HG03378 (cell line): ENCODE measurements around the gene TPH2.

Source experiments
- ATAC-seq: cut with Tn5 transposase; IDR thresholded peaks from one replicate; pipeline ENCODE4 v1.9.1; 2021; ENCODE audit warnings: mild to moderate bottlenecking, moderate library complexity; ENCODE audit not compliant: unreplicated experiment

The TPH2 gene

DNA sequence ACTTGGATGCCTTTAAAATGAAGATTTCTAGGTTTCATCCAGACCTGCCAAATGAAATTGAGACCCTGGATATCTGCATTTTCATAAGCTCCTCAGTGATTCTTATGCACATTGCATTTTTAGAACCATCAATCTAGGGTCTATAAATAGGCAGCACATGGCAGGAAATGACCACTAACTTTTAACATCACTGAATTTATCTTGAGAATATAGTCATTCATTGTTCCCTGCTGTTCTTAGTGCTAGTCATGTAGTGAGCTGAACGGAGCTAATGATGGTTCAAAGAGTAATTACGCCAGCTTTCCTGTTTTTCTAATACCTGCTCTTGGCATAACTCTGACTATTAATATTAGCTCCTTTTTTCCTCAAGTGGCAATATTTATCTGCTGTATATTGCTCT is 91.6 kb downstream of the TPH2 start:
- ATAC-seq, result no peak

DNA sequence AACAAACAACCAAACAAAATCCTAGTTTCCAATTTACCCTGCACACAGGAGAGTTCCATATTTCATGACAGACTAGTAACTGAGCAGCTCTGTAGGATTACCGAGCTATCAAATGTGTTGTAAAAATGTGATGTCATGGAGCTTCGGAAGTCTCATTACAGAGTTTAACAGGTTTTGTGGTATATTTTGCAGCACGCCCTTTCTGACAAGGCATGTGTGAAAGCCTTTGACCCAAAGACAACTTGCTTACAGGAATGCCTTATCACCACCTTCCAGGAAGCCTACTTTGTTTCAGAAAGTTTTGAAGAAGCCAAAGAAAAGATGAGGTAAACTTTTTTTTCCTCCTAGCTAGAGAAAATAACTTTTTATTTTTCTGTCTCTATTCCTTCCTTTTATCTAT is 92.4 kb downstream of the TPH2 start:
- ATAC-seq, result no peak

DNA sequence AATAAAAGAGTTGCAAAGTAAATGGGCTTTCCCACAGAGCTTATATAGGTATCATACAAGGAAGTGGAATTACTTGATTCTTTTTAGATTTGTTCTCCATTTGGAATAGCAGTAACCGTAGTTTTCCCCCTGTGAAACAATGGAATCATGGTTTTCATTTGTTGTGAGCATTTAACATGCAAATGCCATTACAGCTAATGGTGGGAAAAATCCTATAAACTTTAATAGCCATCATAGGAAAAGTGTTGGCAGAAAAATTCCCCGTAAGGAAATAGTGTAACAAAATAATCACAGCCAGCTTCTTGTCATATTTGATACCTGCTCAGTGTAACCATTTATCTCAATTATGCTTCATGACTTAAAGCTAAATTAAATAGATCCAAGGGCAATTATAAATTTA is 95.3 kb downstream of the TPH2 start:
- ATAC-seq, result no peak

DNA sequence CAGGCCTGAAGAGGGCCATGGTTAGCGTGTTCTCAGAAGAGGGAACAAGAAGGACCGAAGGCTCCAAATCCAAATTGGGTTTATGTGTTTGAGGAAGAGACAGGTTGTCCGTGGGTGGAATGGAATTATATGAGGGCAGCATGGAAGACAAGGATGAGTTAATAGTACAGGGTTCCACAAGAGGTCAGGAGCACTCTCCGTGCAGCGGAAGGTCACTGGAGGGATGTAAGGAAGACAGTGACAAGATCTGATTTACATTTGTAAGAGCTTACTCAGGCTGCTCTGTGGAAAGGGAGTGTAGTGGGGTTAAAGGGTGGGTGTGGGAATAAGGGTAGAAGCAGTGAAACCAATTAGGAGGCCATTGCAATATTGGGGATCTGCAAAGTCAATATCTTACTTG is 97.0 kb downstream of the TPH2 start:
- ATAC-seq, result no peak

DNA sequence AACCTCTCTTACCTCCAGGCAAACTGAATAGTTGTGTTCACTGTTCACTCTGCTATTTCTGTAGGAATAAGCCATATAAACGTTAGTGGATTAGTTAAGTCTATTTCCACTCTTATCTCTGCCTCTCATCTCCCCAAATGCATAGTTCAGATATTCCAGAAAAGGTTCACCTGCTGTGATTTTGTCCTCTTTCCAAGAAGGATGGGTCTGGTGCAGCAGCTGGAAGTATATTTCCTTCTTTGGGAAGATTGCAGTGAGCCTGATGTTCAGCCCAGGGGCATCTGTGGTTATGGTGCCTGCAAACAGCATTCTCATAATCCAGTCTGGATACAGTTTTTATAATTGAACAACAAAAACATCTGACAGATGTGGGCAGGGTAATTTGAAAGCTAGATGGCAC is 97.7 kb downstream of the TPH2 start:
- no peak for ATAC-seq

DNA sequence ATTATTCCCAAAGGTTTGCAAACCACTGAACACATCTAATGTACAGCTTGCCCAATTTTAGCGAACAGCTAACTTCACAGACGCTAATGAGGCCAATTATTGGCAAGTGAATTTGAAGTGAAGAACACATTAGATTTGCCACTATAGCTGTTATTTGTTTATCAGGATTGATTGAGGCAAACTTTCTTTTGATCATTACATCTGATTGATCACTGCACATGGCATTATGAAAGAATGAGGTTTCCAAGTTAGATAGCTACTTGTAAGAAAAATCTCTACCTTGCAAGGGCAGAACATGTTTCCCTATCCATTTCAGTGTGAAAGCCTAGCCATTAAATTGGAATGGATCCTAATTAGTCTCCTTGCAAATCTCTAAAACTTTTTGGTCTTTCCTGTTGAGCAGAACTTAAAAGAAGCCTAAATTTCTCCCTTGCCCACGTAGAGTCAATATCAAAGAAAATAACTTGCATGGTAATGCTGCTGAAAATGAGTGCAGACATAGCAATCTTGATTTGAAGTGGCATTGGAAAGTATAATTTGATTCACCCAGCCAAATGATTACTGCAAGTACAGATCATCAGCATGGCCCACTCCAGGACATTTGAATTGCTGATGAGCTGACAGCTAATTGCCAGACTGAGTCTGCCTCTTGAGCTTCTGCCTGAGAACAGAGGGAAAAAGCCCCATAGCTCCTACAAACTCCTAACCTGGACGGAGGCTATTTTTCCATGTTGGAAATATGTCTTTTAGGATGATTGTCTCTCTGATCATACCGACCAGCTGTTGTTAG is 98.6 kb downstream of the TPH2 start:
- ATAC-seq, result no peak

DNA sequence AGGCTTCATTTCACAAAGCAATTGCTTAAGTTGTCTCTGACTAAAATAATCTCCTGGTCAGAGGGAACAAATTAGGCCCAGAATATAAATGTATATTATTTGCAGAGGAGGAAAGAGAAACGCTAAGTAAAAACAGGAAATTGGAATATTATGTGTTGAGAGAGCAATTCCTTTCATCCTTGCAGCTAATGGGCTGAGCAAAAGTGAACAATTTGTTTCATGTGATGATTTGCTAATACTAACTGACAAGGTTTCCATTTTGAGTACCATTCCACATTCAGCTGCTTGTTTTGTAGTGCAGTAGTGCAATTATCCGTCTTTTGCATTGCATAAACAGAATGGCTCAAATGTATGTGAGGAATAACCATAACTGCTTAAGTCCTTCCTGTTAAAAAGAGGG is 103.2 kb downstream of the TPH2 start:
- no peak for ATAC-seq

DNA sequence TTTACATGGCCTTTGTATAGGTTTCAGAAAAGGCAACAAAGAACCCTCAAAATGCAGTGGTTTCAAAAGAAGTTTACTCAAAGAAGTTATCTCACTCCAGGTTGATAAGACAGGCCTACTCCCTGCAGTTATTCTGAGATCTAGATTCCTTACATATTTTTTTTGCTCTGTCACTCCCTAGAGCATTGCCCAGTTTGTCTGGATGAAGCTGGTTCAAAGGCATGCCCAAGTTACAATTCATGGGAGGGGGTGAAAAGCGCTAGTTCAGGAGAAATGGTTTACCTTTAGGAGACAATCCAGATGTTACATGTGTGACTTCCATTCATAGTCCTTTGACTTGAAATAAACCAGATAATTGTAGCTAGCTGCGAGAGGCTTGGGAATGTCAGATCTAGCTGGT is 115.0 kb downstream of the TPH2 start:
- no peak for ATAC-seq

DNA sequence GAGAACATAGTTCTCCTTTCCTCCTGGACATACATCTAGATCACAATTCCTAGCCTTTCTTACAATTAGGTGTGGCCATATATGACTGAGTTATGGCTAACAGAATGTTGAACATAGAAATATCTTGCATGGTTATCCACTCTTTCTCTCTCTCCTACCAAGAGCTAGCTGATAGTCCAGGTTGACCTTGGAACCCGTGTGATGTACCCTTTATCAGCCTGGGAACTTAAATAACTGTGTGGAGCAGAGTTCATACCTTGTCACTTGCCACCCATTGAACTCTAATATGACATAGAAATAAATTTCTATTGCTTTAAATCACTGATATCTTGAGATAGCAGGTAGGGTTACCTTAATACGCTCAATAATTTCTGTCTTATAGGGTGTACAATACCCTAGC is 115.9 kb downstream of the TPH2 start:
- ATAC-seq, result no peak

DNA sequence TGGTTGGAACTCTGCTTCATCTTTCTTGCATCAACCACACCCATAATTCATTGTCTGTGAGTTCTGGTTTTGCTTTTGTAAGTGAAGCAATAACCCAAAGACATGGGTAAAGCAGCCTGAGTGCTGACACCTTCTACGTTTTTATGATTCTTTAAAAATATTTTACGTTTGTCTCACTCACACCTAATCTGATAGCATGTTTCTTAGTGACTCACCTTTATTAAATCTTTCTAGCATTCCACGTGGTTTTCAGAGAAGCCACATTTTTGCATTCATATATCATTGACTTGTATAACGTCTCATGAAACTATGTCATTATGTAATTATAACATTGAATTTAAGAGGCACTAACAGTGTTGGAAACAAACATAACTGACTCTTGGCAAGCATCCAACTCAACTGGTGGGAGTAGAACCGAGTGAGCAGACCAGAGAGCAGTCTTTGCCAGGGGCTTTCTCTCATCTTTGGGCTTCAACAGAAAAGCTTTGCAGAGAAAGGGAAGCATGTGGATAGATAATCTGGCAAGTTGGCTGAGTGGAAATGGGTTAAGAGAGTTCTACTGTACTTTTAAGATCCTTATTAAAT is 118.8 kb downstream of the TPH2 start:
- ATAC-seq, result no peak

DNA sequence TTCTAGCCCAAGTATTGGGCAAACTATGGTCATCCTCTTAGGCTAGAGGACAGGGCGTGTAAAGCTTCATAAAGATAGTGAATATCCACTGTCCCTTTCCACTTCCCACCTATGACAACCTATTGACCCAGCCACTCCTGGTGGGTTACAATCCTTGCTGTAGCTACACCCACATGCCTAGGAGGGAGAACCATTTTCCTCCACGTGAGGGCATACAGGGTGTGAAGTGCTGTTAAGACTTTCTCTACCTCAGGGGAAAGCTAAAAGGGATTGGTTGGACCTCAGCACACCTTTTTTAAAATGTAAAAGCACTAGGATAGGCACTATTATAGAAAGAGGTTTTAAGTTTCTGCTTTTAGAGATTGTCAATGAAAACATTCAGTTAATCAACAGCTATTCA is 124.4 kb downstream of the TPH2 start:
- no peak for ATAC-seq

DNA sequence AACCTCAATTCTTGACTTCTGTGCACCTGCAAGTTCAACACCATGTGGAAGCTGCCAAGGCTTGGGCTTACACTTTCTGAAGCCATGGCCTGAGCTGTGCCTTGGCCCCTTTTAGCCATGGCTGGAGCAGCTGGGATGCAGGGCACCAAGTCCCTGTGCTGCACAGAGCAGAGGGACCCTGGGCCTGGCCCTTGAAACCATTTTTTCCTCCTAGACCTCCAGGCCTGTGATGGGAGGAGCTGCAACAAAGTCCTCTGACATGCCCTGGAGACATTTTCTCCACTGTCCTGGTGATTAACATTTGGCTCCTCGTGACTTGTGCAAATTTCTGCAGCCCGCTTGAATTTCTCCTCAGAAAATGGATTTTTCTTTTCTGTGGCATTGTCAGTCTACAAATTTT is 132.4 kb downstream of the TPH2 start:
- ATAC-seq, result no peak

DNA sequence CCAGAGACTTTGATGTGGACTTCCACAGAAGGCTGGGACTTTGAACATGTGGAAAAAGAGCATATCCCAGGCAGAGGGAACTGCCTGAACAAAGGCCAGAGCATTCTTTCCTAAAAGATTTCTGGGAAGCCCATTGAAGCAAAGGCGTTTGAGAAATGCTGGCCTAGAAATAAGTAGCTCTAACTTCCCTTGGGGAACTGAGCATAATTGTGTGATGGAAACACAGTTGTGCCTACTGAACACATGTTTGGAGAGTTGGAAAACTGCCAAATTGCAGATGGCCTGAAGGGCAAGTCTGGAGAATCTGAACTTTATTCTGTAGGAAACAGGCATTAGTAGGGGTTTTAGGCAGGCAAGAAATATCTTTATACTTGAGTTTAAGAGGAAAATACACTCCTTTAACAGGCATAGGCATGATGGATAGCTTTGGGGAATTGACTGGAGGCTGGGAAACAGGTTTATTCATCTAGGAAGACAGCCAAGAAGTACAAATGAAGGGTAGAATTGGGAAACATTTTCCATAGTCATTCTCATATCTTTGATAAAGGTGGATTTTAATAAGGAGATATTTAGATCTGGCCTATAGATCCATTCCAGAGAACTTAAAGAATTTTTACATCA is 134.1 kb downstream of the TPH2 start:
- ATAC-seq, result no peak

DNA sequence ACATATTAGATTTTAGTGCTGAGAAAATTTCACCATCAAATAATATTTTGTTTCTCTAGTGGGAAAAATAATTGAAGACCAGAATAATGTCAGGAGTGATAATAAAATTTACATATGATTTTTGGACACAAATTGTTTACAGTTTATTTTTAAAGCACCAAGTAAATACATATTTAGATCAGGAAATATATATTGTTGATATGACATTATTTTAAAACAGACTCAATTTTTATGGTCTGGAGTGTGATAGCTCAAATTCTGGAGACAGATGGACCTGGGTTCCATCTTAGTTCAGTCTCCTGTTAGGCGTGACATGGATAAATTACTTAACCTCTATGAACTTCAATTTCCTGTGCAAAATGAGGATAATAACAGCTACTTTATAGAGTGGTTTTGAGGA is 135.4 kb downstream of the TPH2 start:
- ATAC-seq, result no peak

DNA sequence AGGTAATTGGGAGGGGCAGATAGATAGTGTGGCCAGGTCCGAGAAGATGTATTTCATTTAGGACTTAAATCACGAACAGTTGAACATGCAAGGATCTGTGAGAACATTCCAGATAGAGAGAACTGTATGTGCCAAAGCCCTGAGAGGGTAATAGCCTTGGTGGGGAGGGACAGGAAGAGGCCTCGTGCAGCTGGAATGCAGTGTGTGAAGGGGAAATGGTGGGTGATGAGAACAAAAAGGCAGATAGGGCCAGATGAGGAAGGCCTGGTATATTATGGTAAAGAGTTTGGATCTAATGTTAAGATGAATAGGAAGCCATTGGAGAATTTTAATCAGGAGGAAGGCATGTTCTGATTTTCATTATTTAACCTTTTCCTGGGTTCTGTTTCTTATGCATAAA is 136.3 kb downstream of the TPH2 start:
- ATAC-seq, result no peak

DNA sequence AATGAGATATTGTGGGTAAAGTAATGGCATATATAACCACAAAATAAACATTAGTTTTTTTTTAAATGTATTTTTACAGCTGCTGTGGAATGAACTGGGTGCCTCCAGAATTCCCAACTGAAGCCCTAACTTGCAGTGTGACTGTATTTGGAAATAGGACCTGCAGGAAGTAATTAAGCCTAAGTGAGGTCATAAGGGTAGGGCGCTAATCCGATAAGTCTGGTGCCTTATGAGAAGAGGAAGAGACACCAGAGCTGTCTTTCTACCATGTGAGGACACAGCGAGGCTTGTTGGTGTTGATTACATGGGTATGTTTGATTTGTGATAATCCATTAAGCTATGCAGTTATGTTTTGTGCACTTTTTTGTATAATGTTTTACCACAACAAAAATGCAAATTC is 136.8 kb downstream of the TPH2 start:
- no peak for ATAC-seq

DNA sequence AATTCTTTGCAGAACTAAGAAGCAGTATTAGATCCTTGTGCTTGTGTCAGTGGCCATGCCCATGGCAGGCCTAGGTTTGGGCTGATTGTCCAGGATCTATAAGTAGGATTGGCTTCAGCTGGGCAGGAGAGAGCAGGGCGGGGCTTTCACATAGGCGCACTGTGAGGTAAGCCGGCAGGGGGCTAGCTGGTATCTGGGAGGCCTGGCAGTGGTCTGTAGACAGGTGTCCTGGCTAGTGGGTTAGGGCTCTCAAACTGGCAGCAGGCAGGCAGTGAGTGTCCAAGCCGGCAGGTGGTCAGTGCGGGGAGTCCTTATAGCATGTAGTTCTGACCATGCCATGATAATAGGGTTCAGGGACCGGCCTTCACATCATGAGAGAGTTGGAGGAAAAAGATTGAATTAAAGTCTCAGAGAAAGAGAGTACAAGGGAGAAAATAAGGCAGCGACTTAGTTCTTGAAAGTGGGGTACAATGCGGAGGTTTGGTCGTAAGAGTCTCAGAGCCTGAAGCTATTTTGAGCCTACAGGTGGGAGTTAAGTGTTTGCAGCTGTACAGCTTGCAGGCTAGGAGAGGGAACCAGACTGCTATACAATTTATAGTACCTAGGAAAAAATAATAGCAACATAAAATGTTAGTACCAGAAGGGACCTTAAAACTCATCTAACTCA is 137.4 kb downstream of the TPH2 start:
- no peak for ATAC-seq

DNA sequence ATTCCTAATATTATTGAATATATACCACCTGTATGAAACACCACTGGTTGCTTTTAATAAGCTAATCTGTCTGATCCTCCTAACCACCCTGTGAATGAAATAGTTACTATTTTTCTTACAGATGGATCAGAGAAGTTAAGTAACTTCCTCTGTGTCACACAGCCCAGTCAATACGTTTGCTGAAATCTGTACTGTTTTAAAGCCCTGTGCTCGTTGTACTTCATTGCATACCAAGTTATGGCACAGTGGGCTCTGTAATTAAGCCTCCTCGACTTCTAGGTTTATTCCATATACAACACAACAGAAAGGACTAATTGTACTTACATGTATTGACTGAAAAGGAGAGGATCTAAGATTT is 137.9 kb downstream of the TPH2 start:
- no peak for ATAC-seq

DNA sequence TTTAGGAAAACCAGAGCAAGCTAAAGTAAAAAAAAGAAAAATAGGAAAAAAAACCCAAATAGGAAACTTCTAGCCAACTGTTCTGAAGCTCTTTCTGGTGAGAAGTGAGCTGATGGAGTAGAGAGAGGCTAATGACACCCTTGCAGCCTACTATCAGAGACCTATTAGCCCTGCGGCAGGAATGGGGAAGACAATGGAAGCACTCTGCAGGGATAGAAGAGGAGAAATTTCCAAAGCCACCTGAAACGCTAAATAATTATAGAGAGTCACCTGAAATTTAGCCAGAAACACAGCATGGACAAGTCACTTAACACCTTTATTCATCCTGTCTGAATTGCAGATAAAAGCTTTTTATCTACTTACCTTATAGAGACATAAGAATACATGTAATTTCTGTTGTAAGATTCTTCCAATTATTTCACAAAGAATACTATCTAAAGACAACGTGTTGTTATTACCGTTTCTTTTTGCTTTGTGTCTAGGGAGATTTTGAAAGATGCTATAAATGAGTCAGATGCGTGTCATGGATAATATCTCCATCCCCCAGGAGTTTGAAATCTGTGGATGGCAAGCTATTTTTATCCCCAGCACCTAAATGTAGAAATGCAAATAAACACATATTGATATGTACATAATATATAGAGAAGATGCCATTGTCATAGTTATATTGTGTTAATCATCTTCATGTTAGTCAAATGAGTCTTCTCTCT is 138.6 kb downstream of the TPH2 start:
- no peak for ATAC-seq

DNA sequence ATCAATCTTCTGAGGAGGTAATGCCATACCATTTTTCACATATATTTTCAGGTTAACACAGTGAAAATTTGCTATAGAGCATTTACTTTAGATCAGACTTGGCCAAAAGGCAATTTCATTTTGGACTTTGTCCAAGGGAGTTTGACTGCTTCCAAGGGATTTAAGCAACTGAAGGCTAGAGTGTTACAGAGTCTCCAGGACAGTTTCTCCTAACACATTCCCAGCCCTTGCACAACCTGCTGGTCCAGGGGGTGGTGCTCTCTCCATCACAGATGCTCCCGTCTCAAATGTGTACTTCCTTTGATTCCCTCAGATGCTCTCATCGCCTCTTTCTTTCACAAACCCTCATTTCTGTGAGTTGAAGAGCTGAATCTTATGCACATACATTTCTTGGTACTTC is 143.1 kb downstream of the TPH2 start:
- no peak for ATAC-seq
